Measurements from ENCODE around the gene KRT8. TPM values are rescaled to one million over a fixed set of nuclear protein-coding genes. Genes with fewer than 3 reads are reported as not detected.

KRT8 gene
- total RNA-seq, 1 donor from 2014 or later = 117 TPM

- no peak for ATAC-seq
- intact Hi-C loops (cut with DNase I) = loop anchor here (5.0 kb wide), 1 partner anchor 41 kb away; no protein-coding TSS in a partner anchor
- DNase-seq (ENCODE audit: missing footprints) = no peak
These were observed 23.1 kb upstream of the KRT8 start for GRCh38 chr12:52927964-52928363.

GRCh38 chr12:52926596-52927234 lies 21.8 kb upstream of the KRT8 start:
- ATAC-seq (no peak), DNase-seq (ENCODE audit: missing footprints) (no peak)
- intact Hi-C loops (cut with DNase I) = loop anchor here (5.0 kb wide), 1 partner anchor 39 kb away; no protein-coding TSS in a partner anchor

GRCh38 chr12:52925717-52926595 lies 21.1 kb upstream of the KRT8 start:
- DNase-seq (ENCODE audit: missing footprints) = no peak
- ATAC-seq = no peak
- intact Hi-C loops (cut with DNase I) = loop anchor here (5.0 kb wide), 1 partner anchor 39 kb away; no protein-coding TSS in a partner anchor

GRCh38 chr12:52924764-52925716 lies 20.2 kb upstream of the KRT8 start:
- DNase-seq (ENCODE audit: missing footprints) (no peak), ATAC-seq (no peak)
- intact Hi-C loops (cut with DNase I) = loop anchor here (5.0 kb wide), 1 partner anchor 38 kb away; no protein-coding TSS in a partner anchor

GRCh38 chr12:52921488-52922165 lies 16.8 kb upstream of the KRT8 start:
- intact Hi-C loops (cut with DNase I) = no loop called here
- ATAC-seq (no peak), DNase-seq (ENCODE audit: missing footprints) (no peak)

- DNase-seq (ENCODE audit: missing footprints) (no peak), ATAC-seq (no peak)
- intact Hi-C loops (cut with DNase I) = no loop called here
These were observed 16.1 kb upstream of the KRT8 start for GRCh38 chr12:52920937-52921336.

- DNase-seq (ENCODE audit: missing footprints) = no peak
- intact Hi-C loops (cut with DNase I) = no loop called here
- no peak for ATAC-seq
These were observed 13.9 kb upstream of the KRT8 start for GRCh38 chr12:52918784-52919183.

GRCh38 chr12:52918351-52918750 lies 13.5 kb upstream of the KRT8 start:
- no peak for DNase-seq (ENCODE audit: missing footprints)
- no peak for ATAC-seq
- intact Hi-C loops (cut with DNase I) = no loop called here

- intact Hi-C loops (cut with DNase I) = no loop called here
- no peak for DNase-seq (ENCODE audit: missing footprints)
- no peak for ATAC-seq
These were observed 12.9 kb upstream of the KRT8 start for GRCh38 chr12:52917800-52918199.

- DNase-seq (ENCODE audit: missing footprints) = no peak
- ATAC-seq = no peak
- intact Hi-C loops (cut with DNase I) = no loop called here
These were observed 11.3 kb upstream of the KRT8 start for GRCh38 chr12:52916216-52916615.

- ATAC-seq = no peak
- intact Hi-C loops (cut with DNase I) = no loop called here
These were observed 10.8 kb upstream of the KRT8 start for GRCh38 chr12:52915637-52916036.

GRCh38 chr12:52914576-52915121 lies 9.8 kb upstream of the KRT8 start:
- DNase-seq (ENCODE audit: missing footprints) (no peak), ATAC-seq (no peak)
- intact Hi-C loops (cut with DNase I) = no loop called here

More at GRCh38 chr12:52915637-52916036, 10.8 kb upstream of the KRT8 start:
- DNase-seq (ENCODE audit: missing footprints) = no peak

GRCh38 chr12:52913431-52913821 lies 8.6 kb upstream of the KRT8 start:
- intact Hi-C loops (cut with DNase I) = no loop called here
- no peak for DNase-seq (ENCODE audit: missing footprints)
- no peak for ATAC-seq

- ATAC-seq (no peak), DNase-seq (ENCODE audit: missing footprints) (no peak)
- intact Hi-C loops (cut with DNase I) = no loop called here
These were observed 8.0 kb upstream of the KRT8 start for GRCh38 chr12:52912711-52913430.

- intact Hi-C loops (cut with DNase I) = no loop called here
- no peak for DNase-seq (ENCODE audit: missing footprints)
- ATAC-seq = no peak
These were observed 5.5 kb upstream of the KRT8 start for GRCh38 chr12:52910248-52910883.

- ATAC-seq (no peak), DNase-seq (ENCODE audit: missing footprints) (no peak)
- intact Hi-C loops (cut with DNase I) = no loop called here
These were observed 4.9 kb upstream of the KRT8 start for GRCh38 chr12:52909796-52910195.

GRCh38 chr12:52909331-52909730 lies 4.5 kb upstream of the KRT8 start:
- ATAC-seq = no peak
- intact Hi-C loops (cut with DNase I) = no loop called here
- no peak for DNase-seq (ENCODE audit: missing footprints)
